GM18909 (cell line): ENCODE results near the gene BRD1.

Source experiments
- ATAC-seq: cut with Tn5 transposase; IDR thresholded peaks from one replicate; pipeline ENCODE4 v1.9.1; 2021; ENCODE audit warnings: mild to moderate bottlenecking; ENCODE audit not compliant: unreplicated experiment, poor library complexity

BRD1 gene

DNA sequence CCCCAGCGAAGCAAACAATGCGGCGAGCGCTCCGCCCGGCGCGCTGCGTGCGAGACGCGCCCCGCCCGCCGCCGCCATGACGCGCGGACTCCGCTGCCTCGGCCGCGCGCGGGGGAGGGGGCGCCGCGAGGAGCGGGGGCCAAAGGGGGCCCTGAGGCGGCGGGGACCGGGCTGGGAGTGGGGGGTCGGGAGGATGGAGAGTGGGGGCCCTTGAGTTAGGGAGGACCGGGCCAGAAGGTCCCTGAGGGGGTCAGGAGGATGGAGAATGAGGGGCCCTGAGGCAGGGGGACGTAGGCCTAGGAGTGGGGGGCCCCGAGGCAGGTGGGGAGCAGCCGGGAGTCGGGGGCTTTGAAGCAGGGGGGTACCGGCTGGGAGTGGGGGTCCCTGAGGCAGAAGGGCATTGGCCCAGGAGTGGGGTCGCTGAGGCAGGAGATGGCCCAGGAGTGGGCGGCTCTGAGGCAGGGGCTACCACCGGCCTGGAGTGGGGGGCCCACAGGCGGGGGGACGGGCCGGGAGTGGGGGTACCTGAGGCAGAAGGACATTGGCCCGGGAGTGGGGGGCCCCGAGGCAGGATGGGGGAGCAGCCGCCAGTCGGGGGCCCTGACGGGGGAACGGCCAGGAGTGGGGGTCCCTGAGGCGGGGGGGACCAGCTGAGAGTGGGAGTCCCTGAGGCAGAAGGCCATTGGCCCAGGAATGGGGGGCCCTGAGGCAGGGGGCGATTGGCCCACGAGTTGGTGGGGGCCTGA lies at the start of gene BRD1:
Gene BRD1, minus strand, starts transcription at position 21 of the 746 bp plus-strand sequence. CDS start 3,556 bp downstream, outside the sequence.
- ATAC-seq = no peak

DNA sequence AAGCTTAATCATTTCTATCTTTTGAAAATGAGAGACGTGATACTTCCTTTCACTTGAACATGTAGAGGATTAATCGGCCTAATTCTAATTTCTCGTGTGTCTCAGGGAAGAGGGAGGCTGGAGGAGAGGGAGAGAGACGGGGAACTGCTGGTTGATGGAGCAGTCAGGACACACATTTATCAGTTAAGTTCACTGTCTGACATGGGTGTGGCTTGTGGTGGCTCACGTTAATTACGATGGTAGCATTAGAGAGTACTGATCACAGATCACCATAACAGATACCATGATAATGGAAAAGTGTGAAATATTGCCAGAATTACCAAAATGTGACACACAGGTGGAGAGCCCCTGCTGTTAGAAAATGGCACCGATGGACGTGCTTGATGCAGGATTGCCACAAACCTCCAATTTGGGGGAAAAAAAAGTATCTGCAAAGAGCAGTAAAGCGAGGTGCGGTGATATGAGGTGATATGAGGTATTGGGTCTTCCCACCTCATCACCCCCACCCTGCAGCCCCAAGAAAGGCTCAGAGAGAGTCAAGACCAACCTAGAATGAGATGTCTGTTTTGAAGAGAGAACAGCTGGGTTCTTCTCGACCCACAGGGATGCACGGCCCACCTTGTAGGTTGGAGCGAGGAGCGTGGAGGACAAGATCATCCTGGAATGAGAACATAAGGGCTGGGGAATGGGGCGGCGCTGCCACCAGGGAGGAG lies 45.7 kb upstream of the BRD1 start:
- ATAC-seq = no peak

- ATAC-seq = no peak
Measured at GRCh38 chr22:49872347-49872746, 44.7 kb upstream of the BRD1 start.

DNA sequence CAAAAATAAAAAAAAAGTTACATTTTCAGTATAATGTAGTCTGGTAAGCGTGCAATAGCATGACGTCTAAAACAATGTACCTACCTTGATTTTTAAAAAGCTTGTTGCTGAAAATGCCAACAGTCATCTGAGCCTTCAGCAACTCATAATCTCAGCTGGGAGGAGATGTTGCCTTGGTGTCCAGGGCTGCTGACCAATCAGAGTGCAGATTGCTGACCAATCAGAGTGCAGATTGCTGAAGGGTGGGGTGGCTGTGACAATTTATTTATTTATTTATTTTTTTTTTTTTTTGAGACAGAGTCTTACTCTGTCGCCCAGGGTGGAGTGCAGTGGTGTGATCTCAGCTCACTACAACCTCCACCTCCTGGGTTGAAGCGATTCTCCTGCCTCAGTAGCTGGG lies 43.8 kb upstream of the BRD1 start:
- ATAC-seq = no peak

DNA sequence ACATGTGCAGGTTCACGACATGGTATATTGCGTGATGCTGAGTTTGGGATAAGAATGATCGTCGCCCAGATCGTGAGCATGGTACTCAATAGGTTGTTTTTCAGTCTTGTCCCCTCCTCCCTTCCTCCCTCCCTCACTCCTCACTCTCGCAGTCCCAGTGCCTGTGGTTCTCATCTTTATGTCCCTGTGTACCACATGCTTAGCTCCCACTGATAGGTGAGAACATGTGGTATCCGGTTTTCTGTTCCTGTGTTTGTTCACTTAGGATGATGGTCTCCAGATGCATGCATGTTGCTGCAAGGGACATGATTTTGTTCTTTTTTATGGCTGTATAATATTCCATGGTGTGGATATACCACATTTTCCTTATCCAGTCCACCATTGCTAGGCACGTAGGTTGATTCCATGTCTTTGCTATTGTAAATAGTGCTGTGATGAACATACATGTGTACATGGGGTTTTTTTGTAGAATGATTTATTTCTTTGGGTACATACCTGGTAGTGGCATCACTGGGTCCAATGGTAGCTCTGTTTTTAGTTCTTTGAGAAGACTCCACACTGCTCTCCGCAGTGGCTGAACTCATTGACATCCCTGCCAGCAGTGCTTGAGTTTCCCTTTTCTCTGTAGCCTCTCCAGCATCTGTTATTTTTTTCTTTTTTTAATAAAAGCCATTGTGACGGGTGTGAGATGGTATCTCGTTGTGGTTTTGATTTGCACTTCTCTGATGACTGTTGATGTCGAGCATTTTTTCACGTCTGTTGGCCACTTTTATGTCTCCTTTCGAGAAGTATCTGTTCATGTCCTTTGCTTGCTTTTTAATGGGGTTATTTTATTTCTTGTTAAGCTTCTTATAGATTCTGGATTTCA lies 42.4 kb upstream of the BRD1 start:
- ATAC-seq = no peak

- ATAC-seq = no peak
Measured at GRCh38 chr22:49869086-49869830, 41.6 kb upstream of the BRD1 start.

GRCh38 chr22:49867303-49868265 lies 39.9 kb upstream of the BRD1 start:
- ATAC-seq = no peak

- no peak for ATAC-seq
Measured at GRCh38 chr22:49866646-49867045, 39.0 kb upstream of the BRD1 start.

DNA sequence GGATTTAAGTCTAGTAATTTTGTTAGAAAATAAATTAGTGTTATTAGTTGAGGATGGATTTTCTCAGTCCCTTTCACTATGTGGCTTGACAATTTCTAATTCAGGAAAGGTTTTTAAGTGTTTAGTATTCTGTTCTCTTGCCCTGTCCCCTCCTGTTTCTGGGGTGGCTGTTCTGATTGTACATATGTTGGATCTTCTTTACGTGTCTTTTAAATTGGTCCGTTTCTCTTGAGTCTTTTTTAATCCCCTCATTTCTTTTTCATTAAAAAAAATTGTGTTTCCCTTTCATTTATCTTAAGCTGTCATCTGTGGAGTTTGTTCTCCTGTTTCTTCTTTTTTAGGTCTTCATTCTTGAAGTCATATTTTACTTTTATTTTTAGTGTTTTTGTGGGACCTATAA lies 38.5 kb upstream of the BRD1 start:
- ATAC-seq = no peak

GRCh38 chr22:49865156-49865555 lies 37.5 kb upstream of the BRD1 start:
- ATAC-seq = no peak

- ATAC-seq = no peak
Measured at GRCh38 chr22:49863931-49864330, 36.3 kb upstream of the BRD1 start.

DNA sequence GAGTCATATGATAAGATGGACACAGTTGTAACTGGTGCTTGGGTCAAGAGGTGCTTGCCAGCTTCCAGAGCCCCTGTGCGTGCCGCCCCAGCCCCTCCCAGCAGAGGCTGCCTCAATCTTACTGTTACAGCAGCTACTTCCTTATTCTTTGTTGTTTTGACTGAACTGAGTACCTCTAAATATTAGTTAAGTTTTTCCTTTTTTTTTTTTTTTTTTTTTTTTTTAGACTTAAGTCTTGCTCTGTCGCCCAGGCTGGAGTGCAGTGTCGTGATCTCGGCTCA lies 34.8 kb upstream of the BRD1 start:
- no peak for ATAC-seq

GRCh38 chr22:49861642-49862495 lies 34.2 kb upstream of the BRD1 start:
- ATAC-seq = no peak

GRCh38 chr22:49858827-49859226 lies 31.2 kb upstream of the BRD1 start:
- ATAC-seq = no peak

DNA sequence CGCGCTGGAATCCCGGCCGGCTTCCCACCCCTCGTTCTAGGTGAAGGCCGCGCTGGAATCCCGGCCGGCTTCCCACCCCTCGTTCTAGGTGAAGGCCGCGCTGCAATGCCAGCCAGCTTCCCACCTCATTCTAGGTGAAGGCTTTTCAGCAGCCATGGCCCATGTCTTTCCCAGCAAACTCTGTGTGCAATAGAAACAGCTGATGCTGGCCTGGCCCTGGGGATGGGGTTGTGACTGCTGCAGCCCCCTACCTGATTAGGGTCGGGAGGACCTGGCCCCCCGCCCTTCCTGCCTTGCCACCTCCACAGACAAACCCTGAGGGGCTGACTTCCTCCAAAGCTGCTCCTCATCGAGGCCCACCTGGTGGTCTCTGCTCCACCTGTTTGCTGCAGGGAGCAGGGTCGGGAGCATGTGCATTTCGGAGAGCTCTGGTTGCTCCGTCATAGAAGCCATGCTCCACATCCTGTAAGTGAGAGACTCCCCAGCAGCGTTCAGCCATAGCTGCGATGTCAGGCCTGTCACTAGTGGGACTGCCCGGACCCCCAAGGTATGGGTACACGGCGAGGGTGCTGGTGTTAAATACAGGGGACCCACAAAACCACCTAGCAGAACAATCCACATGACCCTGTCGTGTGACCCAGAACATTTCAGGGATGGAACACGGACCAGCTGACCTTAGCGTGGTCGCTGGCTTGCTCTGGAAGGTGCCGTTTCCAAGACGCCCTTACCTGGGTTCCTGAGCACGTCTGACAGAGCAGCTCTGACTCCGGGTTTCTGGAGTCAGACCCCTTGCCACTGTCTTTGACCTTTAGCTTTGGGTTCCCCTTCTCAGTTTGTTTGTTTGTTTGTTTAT lies 29.3 kb upstream of the BRD1 start:
- no peak for ATAC-seq

- no peak for ATAC-seq
Measured at GRCh38 chr22:49856343-49856742, 28.7 kb upstream of the BRD1 start.

DNA sequence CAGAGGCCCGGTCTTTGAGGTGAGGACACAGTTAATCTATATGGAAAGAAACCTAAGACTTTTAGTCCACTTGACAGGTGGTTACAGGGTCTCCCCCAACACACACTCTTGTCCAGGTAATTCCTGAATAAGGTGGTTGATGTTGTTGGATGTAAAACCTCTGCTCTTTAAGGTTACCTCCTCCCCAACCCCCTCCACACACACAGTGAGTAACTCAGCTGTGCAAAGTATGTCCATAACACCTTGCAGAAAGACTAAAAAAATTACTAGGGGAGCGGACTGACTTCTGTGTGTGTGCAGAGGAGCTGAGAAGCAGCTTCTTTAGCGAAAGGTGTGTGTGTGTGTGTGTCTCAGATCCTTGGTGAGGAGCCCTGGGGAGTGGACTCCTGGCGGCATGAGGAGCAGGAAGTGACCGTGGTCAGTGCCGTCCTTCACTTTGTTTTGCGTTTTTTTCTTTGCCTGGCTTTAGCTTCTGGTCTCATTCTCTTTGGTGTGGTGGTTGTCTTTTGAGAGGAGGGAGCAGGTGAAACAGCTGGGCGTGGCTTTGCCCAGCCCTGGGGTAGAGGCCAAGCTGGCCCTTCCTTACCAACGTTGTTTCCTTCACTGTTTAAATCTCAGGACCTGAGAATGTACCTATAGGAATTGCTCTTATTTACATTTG lies 27.7 kb upstream of the BRD1 start:
- ATAC-seq = no peak
